Measurements from ENCODE around the gene AFAP1L1.

Gene AFAP1L1

DNA sequence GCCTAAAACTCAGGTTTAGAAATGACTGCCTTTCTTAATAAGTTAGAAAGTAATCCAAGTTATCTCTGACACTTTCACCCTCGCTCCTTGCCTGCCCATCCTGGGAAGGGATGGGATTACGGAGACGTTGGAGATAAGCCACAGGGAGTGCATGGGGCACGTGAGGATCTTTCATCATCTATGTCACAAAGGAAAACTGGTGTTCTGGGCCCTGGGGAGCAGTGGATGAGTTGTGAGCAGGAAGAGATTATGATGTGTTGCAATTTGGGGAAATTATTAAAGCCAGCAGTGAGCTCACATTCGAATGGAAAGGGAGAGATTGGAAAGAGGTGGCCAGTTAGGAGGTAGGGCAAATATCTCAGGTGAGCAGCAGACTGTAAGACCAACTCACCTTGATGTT lies 12.8 kb downstream of the AFAP1L1 start:
- DNase-seq (ENCODE audit: low read depth in 2 of 2) = no peak

DNA sequence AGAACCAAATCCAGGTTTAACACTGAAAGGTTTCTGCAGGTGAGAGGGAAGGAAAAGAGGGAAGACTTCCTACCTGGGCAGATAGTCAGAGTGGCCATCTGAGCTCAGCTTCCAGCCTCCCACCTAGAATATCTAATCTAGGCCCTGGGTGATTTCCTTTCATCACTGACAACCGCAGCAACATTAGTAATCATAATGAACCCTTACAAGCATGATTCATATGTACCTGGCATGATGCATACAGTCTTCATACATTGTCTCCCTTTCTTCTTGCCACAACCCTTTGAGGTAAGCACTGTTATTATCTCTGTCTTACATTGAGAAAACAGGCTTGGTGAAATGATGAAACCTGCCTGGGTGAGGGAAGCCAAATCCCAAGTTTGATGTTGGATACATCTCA lies 13.5 kb downstream of the AFAP1L1 start:
- DNase-seq (ENCODE audit: low read depth in 2 of 2) = no peak

DNA sequence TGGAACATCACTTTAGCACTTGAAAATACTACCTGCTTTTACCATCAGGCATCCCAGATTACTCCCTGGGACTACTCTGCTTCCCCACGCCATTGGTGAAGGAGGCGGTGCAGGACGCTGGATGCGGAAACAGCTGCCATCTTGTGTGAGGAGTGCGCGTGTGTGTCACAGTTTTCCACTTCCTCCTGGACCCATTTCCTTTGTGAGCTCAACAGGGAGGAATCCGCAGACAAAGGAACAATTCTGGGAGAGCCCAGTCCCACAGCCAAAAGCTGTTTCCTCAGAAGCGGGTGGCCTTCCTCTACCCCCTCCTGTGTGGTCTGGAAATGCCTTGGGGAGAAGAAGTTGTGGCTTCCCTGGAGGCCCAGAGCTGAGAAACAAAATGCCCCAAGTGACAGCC lies 16.8 kb downstream of the AFAP1L1 start:
- DNase-seq (ENCODE audit: low read depth in 2 of 2) = no peak

DNA sequence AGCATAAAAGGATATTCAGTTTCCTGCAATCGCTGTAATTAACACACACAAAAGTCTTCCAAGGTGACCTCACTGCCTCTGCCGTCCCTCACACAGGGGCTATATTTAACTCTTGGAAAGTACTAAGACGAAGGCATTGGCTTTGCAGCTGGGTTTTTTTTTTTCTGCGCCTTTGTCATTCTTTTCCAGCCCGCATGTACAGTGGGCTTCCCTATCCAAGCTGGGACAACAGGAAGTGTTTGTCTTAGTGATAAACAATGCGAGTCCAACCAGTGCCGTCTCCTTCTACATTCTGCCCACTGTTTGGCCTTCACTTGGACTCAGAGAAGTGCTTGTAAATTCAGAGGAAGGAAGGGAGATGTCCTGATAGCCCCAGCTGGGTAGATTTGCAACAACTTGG lies 17.6 kb downstream of the AFAP1L1 start:
- no peak for DNase-seq (ENCODE audit: low read depth in 2 of 2)

DNA sequence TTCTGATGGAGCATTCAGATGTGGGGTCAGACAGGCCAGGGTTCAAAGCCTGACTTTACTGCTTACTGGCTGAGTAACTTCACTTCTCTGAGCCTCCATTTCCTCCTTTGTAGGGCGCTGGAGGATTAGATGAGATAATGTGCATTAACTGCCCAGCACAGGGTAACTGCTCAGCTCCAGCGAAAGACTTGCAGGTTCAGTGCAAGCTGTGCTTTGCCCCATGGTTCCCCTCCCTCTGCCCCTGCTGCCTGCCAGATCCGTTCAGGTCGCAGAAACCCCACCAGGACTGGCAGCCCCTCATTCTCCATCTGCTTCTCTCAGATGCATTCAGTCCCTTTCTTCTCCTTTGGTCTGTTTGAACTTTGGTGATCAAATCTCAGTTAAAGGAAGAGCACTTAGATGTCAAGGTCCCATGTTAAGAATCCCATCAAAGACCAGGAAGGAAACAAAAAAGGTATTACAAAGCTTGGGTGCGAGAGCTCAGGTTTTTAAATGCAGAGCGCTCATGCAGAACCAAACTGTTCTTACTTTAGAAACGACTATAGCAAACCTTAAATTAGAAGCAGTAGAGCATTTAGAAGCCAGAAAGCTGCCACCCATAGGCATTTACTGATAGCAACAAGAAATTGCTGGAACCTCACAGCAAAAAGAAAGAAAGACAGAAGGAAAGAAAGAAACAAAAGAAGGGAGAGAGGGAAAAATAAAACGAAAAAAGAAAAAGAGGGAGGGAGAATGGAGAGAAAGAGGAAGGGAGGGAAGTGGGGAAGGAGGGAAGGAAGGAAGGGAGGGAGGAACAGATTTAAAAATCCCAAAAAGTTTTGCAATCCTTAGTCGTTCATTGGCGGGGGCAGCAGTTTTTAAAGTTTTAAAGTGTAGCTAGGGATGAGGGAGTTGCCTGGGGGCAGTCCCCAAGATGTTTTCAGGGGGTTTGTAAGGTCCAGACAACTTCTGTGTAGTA lies 23.5 kb downstream of the AFAP1L1 start:
- DNase-seq (ENCODE audit: low read depth in 2 of 2) = no peak

DNA sequence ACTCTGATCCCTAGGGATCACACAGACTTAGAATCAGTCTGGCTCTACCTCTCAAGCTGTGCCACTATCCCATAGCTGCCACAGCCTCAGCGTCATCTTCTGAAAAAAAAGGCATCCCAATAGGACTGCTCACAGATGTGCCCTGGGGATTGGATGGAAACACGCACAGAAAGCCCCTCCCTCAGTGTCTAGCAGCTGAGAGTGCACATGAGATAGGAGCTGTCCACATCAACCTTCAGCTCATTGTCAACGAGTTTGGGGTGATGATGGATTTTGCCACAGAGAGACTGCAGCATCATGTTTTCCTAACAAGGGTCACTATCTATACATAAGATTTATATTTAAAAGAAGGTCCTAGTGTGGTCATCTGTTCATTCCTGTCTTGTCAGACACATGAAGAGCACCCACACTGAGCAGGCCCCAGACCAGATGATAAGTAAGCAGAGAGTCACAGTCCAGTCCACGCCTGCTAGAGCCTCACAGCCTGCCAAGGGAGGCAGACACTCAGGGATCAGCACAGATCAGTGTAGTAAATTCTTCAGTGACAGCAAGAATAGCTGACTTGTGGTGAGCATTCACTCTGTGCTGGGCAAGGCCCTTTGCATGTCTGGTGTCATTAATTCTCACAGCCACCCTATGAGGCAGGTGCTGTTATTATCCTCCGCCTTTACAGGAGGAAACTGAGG lies 25.8 kb downstream of the AFAP1L1 start:
- no peak for DNase-seq (ENCODE audit: low read depth in 2 of 2)

DNA sequence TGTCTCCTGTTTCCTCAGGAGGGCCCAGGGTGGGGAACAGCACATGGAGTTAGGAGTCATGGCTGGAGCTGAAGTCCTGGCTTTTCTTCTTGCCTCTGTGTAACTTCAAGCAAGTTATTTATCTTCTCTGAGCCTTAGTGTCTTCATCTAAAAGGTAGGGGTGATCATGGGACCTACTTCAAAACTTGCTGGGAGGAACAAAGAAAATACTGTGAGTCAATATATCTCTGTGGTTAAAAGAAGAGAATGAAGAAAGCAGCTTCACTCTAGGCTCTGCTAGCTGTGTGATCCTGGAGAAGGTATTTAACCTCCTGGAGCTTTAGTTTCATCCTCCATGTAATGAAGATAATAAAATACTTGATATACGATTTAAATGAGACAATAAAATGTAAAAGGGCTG lies 26.5 kb downstream of the AFAP1L1 start:
- DNase-seq (ENCODE audit: low read depth in 2 of 2) = no peak

DNA sequence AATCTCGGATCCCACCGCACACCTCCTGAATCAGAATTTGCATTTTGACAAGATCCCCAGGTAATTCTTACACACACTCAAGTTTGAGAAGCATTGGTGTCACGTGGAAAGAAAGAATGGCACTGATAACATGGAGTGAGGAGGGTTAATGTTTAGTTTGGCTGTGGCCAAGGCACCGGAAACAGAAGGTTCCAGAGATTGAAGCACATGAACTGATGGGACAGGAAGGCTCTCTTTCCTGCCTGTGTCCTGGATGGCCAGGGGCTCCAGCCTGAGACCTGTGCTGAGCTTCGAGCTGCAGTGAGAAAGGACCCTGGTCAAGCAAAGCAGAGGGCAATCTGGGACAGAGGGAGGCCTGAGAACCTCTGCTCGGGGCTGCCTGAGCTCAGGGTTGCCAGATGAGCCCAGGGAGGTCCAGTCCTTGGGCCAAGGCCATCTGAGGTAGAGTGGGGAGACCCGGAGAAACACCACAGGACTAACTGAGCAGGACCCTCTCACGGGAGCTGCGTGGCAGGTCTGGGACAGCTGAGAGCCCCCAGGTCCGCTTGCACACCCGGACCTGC lies 27.3 kb downstream of the AFAP1L1 start:
- DNase-seq (ENCODE audit: low read depth in 2 of 2) = no peak

DNA sequence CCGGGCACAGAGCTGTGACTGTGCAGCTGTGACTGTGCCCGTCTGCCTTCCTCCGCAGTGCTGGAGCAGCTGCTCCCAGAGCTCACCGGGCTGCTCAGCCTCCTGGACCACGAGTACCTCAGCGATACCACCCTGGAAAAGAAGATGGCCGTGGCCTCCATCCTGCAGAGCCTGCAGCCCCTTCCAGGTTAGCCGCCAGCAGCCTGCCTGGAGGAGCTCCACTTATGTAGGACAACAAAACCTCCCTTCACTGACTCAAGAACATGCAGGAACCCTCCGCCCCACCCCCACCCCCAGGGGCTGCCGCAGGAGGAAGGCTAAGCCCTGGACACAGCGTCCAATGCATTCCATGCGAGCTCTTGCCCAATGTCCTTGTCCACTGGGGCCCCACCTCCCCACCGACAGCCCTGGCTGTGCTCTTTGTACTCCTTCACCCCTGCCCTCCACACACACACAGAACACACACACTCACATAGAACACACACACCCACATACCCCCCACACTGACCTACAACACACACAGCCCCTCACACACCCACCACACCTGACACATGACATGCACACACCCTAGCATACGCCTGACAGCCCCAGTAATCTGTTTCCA lies 27.9 kb downstream of the AFAP1L1 start:
- no peak for DNase-seq (ENCODE audit: low read depth in 2 of 2)

DNA sequence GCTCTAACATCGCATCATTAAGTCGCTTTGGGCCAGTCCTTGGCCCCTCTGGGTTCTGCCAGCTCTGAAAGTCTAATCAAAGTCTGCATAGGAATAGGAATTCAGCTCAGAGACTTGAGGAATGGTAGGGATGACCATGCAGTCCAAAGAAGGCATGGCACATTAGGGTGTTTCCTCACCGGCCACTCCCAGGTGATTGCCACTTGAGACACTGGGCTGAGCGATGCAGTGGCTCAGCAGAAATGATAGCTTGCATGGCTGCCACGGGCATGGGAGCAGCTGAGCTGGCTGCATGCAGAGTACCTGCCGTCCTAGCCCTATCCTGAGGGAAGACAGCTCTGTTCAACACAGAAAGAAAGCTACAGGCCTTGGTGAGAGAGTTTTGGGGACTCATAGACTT lies 28.8 kb downstream of the AFAP1L1 start:
- DNase-seq (ENCODE audit: low read depth in 2 of 2) = no peak

DNA sequence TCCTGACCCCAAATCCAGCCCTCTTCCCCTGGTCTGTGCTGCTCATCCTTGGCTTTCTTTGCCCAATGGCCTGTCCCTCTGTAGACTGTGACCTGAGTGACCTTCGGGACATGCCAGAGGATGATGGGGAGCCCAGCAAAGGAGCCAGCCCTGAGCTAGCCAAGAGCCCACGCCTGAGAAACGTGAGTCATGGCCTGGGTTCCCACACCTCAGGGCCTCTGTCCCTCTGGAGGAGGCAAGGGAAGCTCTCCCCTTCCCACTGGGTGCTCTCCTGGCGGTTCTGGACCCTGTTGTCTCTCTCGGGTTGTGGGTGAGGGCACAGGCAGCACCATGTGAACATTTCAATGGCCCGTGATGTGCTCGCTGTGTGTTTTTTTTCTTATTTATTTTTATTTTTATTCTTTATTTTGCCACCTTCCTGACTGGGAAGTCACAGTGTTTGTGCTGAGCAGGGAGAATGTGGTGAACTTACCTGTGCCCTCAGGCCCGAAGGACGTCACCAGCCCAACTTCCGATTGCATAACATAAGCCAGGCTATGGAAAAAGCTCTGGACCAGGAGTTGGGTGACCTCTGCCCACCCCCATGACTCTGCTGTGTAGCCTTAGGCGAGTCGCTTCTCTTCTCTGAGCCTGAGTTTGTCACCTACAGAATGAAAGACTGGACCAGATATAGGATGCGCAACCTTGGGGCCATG lies 29.5 kb downstream of the AFAP1L1 start:
- DNase-seq (ENCODE audit: low read depth in 2 of 2) = no peak

DNA sequence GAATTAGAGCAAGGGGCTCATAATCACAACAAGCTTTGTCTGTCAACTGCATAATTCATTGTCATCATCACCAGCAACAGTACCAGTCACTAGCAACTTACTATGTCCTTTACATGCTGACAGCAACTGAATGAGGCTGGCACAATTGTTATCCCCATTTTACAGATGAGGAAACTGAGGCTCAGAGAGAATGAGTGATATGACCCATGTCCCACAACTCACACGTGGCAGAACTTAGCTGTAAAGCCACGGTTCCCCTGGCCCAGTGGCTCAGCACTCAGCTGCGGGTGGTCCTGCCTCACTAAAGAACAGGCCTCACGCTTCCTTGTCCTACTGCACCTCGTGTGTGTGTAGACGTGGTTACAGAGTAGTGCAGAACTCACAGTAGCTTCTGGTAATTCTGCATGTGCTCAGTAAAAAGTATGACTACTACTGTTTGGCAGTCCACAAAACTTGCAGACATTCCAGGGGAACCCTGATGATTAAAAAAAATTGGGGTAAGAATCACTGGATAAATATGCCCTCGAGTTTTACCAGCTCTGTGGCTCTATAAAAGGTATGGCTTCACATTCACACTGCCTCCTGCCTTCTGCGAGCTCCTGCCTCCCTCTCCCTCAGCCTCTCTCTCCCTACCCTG lies 30.2 kb downstream of the AFAP1L1 start:
- DNase-seq (ENCODE audit: low read depth in 2 of 2) = no peak

DNA sequence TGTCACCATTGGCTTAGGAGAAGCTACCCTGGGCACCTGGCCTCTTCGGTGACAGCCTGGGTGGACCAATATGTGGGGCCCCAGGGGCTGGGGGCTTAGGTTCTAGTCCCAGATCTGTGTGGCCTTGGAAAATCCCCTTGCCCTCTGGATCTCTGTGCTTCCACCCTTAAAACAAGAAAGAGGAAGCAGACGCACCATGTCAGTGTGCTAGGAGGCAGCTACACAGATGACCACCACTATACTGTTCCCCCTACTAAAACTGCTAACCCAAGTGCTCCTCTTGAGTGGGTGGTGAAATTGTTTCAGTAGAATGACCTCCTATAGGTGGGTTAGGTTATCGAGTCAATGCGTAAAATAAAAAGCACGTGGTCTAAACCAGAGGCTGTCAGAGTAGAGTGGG lies 31.0 kb downstream of the AFAP1L1 start:
- DNase-seq (ENCODE audit: low read depth in 2 of 2) = no peak

DNA sequence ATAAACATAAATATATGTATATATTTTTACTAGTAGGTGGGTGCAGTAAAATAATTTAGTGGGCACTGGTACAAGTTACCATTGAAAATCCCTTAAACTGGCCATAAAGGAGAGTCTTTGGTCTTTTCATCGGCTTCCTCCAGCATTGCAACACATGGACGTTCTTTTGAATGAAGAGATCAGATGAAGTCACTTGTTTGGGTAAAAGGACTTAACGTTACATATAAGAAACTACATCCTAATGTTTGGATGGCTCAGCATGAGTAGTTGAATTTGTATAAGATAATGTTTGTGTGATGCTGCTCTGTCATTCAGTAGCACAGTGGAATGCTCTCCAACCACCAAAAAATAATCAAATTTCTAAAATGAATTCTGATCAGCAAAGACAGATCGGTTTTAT lies 31.6 kb downstream of the AFAP1L1 start:
- DNase-seq (ENCODE audit: low read depth in 2 of 2) = no peak

DNA sequence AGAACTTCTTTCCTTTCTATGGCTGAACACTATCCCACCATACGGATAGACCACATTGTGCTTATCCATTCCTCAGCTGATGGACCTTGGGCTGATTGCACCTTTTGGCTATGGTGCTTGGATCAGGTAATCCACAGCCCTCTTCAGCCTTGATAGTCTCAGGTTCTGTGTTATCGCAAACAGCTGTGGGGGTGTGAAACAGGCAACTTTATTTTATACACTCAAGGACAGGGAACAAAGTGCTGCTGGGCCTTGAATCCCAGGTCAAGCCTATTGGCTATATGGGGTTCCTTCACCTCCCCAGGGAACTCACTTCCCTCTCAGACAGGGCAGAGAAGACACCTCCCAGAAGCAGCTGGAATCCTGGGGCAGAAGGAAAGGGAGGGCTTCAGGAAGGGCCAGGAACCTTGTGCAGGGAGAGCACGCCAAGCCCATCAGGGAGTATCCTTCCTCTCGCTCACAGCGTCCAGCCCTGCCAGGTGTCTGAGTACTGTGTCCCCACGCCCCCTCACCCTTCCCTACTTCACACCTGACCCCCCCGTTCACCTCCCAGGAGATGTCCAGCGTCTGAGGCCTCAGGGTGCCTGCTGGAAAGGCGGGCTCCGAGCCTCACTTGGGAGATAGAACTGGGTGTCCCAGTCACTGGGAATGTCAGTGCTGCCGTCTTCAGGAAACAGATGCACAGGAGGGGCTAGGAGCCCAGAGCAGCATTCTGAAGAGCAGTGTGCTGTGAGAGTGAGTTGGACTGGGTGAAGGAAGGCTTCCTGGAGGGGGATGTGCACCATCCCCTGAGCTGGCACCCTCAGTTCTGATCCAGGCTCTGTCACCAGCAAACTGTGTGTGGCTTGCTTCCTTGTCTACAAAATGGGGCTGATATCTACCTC lies 32.8 kb downstream of the AFAP1L1 start:
- DNase-seq (ENCODE audit: low read depth in 2 of 2) = no peak

DNA sequence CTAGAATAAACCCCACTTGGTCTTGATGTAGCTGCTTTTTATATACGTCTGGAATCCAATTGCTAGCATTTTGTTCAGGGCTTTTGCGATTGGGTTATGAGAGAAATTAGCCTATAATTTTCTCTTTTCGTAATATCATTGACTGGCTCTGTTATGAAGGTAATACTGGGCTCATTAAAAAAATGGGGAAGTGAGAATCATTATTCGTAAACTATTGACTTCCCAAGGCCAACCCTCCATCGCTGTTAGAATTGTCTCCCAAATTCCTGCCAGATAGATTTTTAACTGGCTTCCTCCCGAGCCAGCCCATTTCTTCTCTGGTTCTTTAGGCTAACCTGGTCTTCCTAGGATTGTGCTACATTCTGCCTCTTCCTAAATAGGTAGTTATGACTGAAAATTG lies 37.7 kb downstream of the AFAP1L1 start:
- DNase-seq (ENCODE audit: low read depth in 2 of 2) = no peak

DNA sequence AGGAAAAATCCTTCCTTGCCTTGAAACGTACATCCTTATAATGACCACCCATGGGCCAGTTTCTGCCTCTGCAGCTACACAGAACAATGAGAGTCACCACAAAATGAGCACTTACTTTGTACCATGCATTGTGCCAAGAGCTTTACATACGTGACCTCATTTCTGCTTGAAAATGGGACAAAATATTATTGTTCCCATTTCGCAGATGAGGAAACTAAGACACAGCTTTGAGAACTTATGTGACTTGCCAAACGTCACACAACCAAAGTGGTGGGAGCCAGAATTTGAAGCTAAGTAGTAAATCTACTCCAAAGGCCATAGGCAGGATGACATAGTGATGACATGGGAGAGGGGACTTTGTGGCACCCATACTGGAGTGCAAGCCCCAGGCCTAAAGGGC lies 38.8 kb downstream of the AFAP1L1 start:
- DNase-seq (ENCODE audit: low read depth in 2 of 2) = no peak

DNA sequence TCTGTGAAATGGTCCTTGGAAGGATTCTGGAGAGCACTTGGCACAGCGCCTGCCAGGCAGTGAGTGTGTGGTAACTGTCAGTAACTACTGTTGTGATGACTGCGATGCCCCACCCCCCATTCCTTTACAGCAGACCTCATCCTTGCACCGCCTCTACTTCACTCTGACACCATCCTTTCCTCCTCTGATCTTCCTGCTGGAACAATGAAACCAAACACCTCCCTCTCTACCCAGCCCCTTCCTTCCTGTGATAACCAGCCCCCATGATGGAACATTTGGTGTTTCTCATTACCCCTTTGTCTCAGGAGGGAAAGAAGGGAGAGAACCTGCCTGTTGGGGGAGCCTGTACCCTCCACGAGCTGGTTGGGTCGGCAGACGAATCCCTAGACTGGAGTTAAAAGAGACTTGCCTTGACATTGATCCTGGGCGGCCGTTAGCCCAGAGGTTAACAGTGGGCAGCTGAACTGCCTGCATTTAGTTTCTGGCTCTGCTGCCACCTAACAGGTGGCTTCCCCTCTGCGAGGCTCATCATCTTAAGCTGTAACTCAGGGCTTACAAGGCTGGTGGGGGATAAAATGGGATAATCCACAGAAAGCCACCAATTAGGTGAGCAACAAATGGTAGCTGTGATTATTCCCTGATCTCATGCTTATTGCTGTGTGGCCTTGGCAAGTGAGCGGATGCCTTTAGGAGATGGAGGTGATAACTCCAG lies 39.4 kb downstream of the AFAP1L1 start:
- DNase-seq (ENCODE audit: low read depth in 2 of 2) = no peak

DNA sequence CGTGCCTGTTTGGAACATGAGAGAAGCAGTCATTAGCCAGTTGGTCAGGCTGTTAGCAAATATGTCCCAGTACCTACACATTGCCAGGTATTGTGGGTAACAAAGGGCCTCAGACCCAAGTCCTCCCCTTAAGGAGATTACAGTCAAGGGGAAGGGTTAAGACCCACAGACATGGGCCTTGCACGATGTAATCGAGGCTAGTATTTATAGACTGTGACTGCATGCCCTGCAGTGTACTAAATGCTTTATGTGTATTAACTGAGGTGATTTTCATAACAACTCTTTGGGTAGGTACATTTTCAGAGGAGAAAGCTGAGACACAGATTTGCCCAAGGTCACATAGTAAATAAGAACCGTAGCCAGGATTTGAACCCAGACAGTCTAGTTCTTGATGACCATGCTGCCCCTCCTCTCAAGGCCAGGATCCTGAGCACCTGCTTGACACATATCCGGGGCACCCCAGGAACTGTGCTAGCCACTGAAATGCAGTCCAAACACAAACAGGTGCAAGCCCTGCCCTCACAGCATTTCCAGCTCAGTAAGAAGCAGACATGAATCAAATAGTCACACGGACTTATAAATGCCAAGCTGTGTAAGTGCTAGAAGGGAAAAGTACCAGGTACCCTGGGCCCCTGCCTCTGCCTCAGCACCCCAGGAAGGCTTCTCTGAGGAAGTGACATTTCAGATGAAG lies 41.6 kb downstream of the AFAP1L1 start:
- DNase-seq (ENCODE audit: low read depth in 2 of 2) = no peak
